Measurements from ENCODE around the gene AP1G2. TPM values are rescaled to one million over a fixed set of nuclear protein-coding genes. Genes with fewer than 3 reads are reported as not detected.

The AP1G2 gene
- total RNA-seq, 2 donors from 2014 or later: 36.4 to 61.7 TPM

- Histone ChIP-seq H3K27ac (no peak overlapping the region), H3K27me3 (replicated peaks; ENCODE audit: insufficient read depth) (no peaks in the 10 kb centered on the region), H3K9me3 (no peaks in the 10 kb centered on the region), H3K4me3 (no peak overlapping the region), H3K36me3 (peaks cover 6% of the 10 kb centered on the region), H3K4me1 (ENCODE audit: control insufficient read depth in 1 of 2, low read depth in 2 of 2) (peaks cover 3 to 14% of the 10 kb centered on the region in 2 donors)
- TF ChIP-seq, protein P1, sequence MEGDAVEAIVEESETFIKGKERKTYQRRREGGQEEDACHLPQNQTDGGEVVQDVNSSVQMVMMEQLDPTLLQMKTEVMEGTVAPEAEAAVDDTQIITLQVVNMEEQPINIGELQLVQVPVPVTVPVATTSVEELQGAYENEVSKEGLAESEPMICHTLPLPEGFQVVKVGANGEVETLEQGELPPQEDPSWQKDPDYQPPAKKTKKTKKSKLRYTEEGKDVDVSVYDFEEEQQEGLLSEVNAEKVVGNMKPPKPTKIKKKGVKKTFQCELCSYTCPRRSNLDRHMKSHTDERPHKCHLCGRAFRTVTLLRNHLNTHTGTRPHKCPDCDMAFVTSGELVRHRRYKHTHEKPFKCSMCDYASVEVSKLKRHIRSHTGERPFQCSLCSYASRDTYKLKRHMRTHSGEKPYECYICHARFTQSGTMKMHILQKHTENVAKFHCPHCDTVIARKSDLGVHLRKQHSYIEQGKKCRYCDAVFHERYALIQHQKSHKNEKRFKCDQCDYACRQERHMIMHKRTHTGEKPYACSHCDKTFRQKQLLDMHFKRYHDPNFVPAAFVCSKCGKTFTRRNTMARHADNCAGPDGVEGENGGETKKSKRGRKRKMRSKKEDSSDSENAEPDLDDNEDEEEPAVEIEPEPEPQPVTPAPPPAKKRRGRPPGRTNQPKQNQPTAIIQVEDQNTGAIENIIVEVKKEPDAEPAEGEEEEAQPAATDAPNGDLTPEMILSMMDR (IDR thresholded peaks at IDR 0.05): no peak
- DNase-seq (ENCODE audit: low spot score) (no peak), ATAC-seq (ENCODE audit: insufficient number of reproducible peaks, low FRiP score, low read depth) (no peak)
Observed at GRCh38 chr14:23561873-23562821, 5.4 kb downstream of the AP1G2 start.

DNA sequence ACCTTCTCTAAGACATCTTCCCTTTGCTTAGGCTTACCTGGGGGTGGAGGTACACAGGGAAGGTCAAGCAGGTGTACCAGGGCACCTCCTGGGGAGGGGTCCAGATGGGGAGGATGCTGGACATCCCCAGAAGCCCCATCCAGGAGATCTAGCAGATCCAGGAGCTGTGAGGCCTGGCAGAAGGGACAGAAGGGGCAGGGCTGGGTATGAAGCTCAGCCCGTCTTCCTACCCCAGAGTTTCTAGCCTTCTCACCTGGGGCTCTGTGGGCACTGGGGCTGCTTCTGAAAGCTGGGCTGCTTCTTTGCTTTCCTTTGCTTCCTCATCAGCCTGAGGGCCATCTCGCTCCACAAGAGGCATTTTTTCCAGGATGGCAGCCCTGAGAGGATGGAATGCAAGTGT lies 6.3 kb downstream of the AP1G2 start:
- H3K4me3 ChIP-seq: no peak overlapping the region
- DNase-seq (ENCODE audit: low spot score) (no peak), ATAC-seq (ENCODE audit: insufficient number of reproducible peaks, low FRiP score, low read depth) (no peak)
- peaks cover 6% of the 10 kb centered on the region for H3K36me3 ChIP-seq
- peaks cover 9 to 14% of the 10 kb centered on the region in 2 donors for H3K4me1 ChIP-seq (ENCODE audit: control insufficient read depth in 1 of 2, low read depth in 2 of 2)
- no peaks in the 10 kb centered on the region for H3K9me3 ChIP-seq
- no peaks in the 10 kb centered on the region for H3K27me3 ChIP-seq (replicated peaks; ENCODE audit: insufficient read depth)
- TF ChIP-seq, protein P1 (IDR thresholded peaks at IDR 0.05): no peak
- no peak overlapping the region for H3K27ac ChIP-seq

- peaks cover 6% of the 10 kb centered on the region for H3K36me3 ChIP-seq
- no peak overlapping the region for H3K27ac ChIP-seq
- ATAC-seq (ENCODE audit: insufficient number of reproducible peaks, low FRiP score, low read depth): no peak
- peaks cover 9 to 17% of the 10 kb centered on the region in 2 donors for H3K4me1 ChIP-seq (ENCODE audit: control insufficient read depth in 1 of 2, low read depth in 2 of 2)
- TF ChIP-seq, protein P1 (IDR thresholded peaks at IDR 0.05): no peak
- DNase-seq (ENCODE audit: low spot score): no peak
- no peaks in the 10 kb centered on the region for H3K27me3 ChIP-seq (replicated peaks; ENCODE audit: insufficient read depth)
- H3K9me3 ChIP-seq: no peaks in the 10 kb centered on the region
- no peak overlapping the region for H3K4me3 ChIP-seq
Observed at GRCh38 chr14:23559926-23560520, 7.6 kb downstream of the AP1G2 start.

- ATAC-seq (ENCODE audit: insufficient number of reproducible peaks, low FRiP score, low read depth): no peak
- peaks cover 9 to 20% of the 10 kb centered on the region in 2 donors for H3K4me1 ChIP-seq (ENCODE audit: control insufficient read depth in 1 of 2, low read depth in 2 of 2)
- no peak overlapping the region for H3K27ac ChIP-seq
- H3K36me3 ChIP-seq: peaks cover 6% of the 10 kb centered on the region
- TF ChIP-seq, protein P1 (IDR thresholded peaks at IDR 0.05): peak; percentile 83
- no peaks in the 10 kb centered on the region for H3K9me3 ChIP-seq
- no peaks in the 10 kb centered on the region for H3K27me3 ChIP-seq (replicated peaks; ENCODE audit: insufficient read depth)
- DNase-seq (ENCODE audit: low spot score): no peak
- H3K4me3 ChIP-seq: no peak overlapping the region
Observed at GRCh38 chr14:23559010-23559925, 8.3 kb downstream of the AP1G2 start.

Measured in thoracic aorta (tissue), 2 donors.